Thyroid gland (tissue), 4 donors: ENCODE measurements around the gene SAFB.

Experiments
- POLR2A ChIP-seq, 2 donors: fragments of 450-650 bp; IDR thresholded peaks; one replicate each; pipeline ENCODE4 v1.6.1; 2017; ENCODE audit warnings: antibody characterized with exemption in 2 of 2, mild to moderate bottlenecking in 2 of 2, moderate library complexity in 1 of 2
- TF ChIP-seq, protein P1 (sequence below), 6 experiments: fragments of 200-600 bp in 3 of 6; fragments of 450-650 bp in 3 of 6; sonication (generic) in 3 of 6; IDR thresholded peaks; one replicate each; pipeline ENCODE4 v1.5.1; 2016 to 2019; ENCODE audit warnings: antibody characterized with exemption in 6 of 6, mild to moderate bottlenecking in 2 of 6, inconsistent platforms in 1 of 6, moderate library complexity in 1 of 6

GRCh38 chr19:5677580-5677979, 54.7 kb downstream of the SAFB start:
- TF ChIP-seq, protein P1, sequence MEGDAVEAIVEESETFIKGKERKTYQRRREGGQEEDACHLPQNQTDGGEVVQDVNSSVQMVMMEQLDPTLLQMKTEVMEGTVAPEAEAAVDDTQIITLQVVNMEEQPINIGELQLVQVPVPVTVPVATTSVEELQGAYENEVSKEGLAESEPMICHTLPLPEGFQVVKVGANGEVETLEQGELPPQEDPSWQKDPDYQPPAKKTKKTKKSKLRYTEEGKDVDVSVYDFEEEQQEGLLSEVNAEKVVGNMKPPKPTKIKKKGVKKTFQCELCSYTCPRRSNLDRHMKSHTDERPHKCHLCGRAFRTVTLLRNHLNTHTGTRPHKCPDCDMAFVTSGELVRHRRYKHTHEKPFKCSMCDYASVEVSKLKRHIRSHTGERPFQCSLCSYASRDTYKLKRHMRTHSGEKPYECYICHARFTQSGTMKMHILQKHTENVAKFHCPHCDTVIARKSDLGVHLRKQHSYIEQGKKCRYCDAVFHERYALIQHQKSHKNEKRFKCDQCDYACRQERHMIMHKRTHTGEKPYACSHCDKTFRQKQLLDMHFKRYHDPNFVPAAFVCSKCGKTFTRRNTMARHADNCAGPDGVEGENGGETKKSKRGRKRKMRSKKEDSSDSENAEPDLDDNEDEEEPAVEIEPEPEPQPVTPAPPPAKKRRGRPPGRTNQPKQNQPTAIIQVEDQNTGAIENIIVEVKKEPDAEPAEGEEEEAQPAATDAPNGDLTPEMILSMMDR (IDR thresholded peaks at IDR 0.05), result no peak
- no peak for TF ChIP-seq POLR2A (IDR thresholded peaks at IDR 0.05)
